Measurements from ENCODE around the gene PARD3. TPM values are rescaled to one million over a fixed set of nuclear protein-coding genes. Genes with fewer than 3 reads are reported as not detected.

The PARD3 gene
- total and polyA plus RNA-seq, 7 experiments from 2014 or later: 0.19 to 1.2 (median 0.43) TPM

DNA sequence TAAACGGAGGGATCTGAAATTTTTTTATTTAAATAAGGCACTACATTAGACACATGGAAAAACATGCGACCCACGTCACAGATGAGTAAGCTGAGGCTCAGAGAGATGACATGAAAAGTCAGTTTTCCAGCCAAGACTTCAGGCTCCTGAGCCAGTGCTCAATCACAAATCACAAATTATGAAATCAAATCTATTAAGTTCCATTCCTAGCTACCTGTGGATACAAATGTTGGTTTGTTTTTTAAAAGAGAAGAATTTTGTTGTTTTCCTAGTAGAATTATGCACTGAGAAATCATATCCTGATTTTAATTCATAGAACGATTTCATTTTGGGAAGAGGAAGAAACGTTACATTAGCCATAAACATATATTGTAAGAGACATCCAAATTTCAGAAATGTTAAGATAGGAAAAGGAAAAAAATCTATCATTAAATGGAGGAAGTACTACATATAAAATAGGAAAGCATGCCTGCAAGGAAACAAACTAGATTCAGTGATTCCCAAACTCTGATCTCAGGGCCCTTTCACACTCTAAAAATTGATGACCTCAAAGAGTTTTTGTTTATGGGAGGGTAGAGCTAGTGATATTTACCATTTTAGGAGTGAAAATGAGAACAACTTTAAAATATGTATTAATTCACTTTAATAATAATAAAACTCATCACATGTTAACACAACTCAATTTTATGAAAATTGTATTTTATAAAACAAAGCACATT, 340.4 kb downstream of the PARD3 start:
- CTCF ChIA-PET: no interaction called here

DNA sequence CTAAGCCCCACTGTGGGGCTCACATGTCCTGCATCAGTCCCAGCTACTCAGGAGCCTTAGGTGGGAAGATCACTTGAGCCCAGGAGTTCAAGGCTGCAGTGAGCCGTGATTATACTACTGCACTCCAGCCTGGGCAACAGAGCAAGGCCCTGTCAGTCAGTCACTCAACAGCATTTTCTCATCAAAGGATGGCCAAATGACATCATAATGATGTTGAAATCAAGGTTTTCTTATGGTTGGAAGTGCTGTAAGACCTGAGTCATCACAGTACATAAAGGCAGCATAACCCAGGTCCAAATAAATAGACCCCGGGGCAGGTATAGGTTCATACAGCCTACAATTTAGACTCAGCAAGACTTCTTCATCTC, 341.1 kb downstream of the PARD3 start:
- H3K27me3 ChIP-seq (ENCODE audit: control insufficient read depth in 2 of 2, insufficient read depth in 2 of 2, low read length in 2 of 2): no peaks in the 10 kb centered on the region
- Mint-ChIP-seq H3K4me1 (no peaks in the 10 kb centered on the region), H3K4me3 (no peak overlapping the region), H3K9me3 (no peaks in the 10 kb centered on the region), H3K36me3 (no peaks in the 10 kb centered on the region), H3K27ac (no peak overlapping the region), H3K27me3 (peaks cover 0 to 5% (median 0%) of the 10 kb centered on the region in 5 donors)
- H3K36me3 ChIP-seq (ENCODE audit: control insufficient read depth in 2 of 3, insufficient read depth in 3 of 3, low read length in 3 of 3): no peaks in the 10 kb centered on the region
- H3K9me3 ChIP-seq (ENCODE audit: control insufficient read depth in 2 of 3, low read length in 3 of 3): no peaks in the 10 kb centered on the region
- ChIA-PET POLR2A (no interaction called here), CTCF (no interaction called here)
- H3K4me3 ChIP-seq (ENCODE audit: low read length): no peak overlapping the region
- DNase-seq (no peak), ATAC-seq (no peak)
- H3K27ac ChIP-seq (ENCODE audit: low read depth, low read length): no peak overlapping the region
- H3K4me1 ChIP-seq (ENCODE audit: control insufficient read depth in 2 of 2, insufficient read depth in 2 of 2, low read length in 2 of 2): no peaks in the 10 kb centered on the region
- intact Hi-C loops (cut with micrococcal nuclease): no loop called here

More for the DNA sequence above, 340.4 kb downstream of the PARD3 start:
- H3K36me3 Mint-ChIP-seq: no peaks in the 10 kb centered on the region
- H3K4me1 ChIP-seq (ENCODE audit: control insufficient read depth in 2 of 2, insufficient read depth in 2 of 2, low read length in 2 of 2): no peaks in the 10 kb centered on the region
- H3K4me3 ChIP-seq (ENCODE audit: low read length): no peak overlapping the region
- DNase-seq (no peak), ATAC-seq (no peak)
- H3K27ac ChIP-seq (ENCODE audit: low read depth, low read length): no peak overlapping the region
- POLR2A ChIA-PET: no interaction called here
- intact Hi-C loops (cut with micrococcal nuclease): no loop called here
- no peaks in the 10 kb centered on the region for H3K4me1 Mint-ChIP-seq
- H3K9me3 ChIP-seq (ENCODE audit: control insufficient read depth in 2 of 3, low read length in 3 of 3): no peaks in the 10 kb centered on the region
- H3K27ac Mint-ChIP-seq: no peak overlapping the region
- no peaks in the 10 kb centered on the region for H3K36me3 ChIP-seq (ENCODE audit: control insufficient read depth in 2 of 3, insufficient read depth in 3 of 3, low read length in 3 of 3)
- H3K27me3 ChIP-seq (ENCODE audit: control insufficient read depth in 2 of 2, insufficient read depth in 2 of 2, low read length in 2 of 2): no peaks in the 10 kb centered on the region
- H3K27me3 Mint-ChIP-seq: peaks cover 0 to 5% (median 0%) of the 10 kb centered on the region in 5 donors
- no peaks in the 10 kb centered on the region for H3K9me3 Mint-ChIP-seq
- H3K4me3 Mint-ChIP-seq: no peak overlapping the region

DNA sequence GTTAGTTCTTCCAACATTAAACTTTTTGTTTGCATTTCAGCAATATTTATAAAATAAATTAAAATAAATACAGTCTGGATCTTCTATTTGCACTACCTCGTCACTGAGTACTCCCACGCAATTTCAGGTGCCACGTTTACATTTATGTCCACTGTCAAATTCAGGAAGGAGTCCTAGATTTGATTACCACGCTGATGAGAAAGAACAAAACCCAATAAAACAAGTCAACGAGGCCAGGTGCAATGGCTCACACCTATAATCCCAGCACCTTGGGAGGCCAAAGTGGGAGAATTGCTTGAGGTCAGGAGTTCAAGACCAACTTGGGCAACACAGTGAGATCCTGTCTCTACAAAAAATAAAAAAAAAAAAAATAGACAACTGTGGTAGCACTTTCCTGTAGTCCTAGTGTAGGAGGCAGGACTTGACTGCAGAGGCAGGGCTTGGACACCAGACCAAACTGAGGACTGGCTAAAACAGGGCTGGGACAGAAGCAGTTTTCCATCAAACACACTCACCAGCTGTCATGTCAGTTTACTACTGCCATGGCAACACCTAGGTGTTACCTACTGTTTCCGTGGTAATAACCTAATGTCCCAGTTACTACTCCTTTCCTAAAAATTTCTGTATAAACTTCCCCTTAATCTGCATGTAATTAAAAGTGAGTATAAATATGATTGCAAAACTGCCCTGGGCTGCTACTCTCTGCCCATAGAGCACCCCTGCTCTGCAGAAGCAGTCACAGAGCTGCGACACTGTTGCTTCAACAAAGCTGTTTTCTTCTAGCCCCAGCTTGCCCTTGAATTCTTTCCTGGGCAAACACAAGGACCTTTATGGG, 341.7 kb downstream of the PARD3 start:
- no peaks in the 10 kb centered on the region for H3K36me3 ChIP-seq (ENCODE audit: control insufficient read depth in 2 of 3, insufficient read depth in 3 of 3, low read length in 3 of 3)
- ATAC-seq (no peak), DNase-seq (no peak)
- H3K9me3 Mint-ChIP-seq: no peaks in the 10 kb centered on the region
- H3K27me3 ChIP-seq (ENCODE audit: control insufficient read depth in 2 of 2, insufficient read depth in 2 of 2, low read length in 2 of 2): no peaks in the 10 kb centered on the region
- no peak overlapping the region for H3K4me3 Mint-ChIP-seq
- H3K27ac Mint-ChIP-seq: no peak overlapping the region
- no peak overlapping the region for H3K4me3 ChIP-seq (ENCODE audit: low read length)
- H3K4me1 Mint-ChIP-seq: no peaks in the 10 kb centered on the region
- CTCF ChIA-PET: no interaction called here
- no peaks in the 10 kb centered on the region for H3K4me1 ChIP-seq (ENCODE audit: control insufficient read depth in 2 of 2, insufficient read depth in 2 of 2, low read length in 2 of 2)
- intact Hi-C loops (cut with micrococcal nuclease): no loop called here
- POLR2A ChIA-PET: no interaction called here
- H3K36me3 Mint-ChIP-seq: no peaks in the 10 kb centered on the region
- H3K27me3 Mint-ChIP-seq: peaks cover 0 to 5% (median 0%) of the 10 kb centered on the region in 5 donors
- no peaks in the 10 kb centered on the region for H3K9me3 ChIP-seq (ENCODE audit: control insufficient read depth in 2 of 3, low read length in 3 of 3)
- no peak overlapping the region for H3K27ac ChIP-seq (ENCODE audit: low read depth, low read length)

DNA sequence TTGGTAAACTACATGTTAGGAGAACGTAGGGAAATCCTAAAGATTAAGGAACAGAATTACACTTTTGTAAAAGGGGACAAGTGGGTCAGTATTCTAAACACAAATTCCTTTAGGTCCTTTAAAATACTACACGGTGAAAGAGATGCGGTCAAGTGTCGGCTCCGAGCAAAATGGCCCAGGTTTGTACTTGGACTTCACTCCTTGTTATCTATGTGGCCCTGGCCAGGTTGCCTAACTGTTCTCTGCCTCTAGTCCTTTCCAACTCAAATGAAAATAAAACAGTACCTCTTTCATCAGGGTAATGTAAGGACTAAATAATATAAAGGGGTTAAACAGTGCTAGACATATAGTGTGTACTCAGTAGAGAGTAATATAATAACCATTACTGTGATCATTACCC, 344.8 kb downstream of the PARD3 start:
- no peak overlapping the region for H3K4me3 ChIP-seq (ENCODE audit: low read length)
- no peak for ATAC-seq
- no peak overlapping the region for H3K27ac Mint-ChIP-seq
- CTCF ChIA-PET: no interaction called here
- intact Hi-C loops (cut with micrococcal nuclease): no loop called here
- H3K36me3 ChIP-seq (ENCODE audit: control insufficient read depth in 2 of 3, insufficient read depth in 3 of 3, low read length in 3 of 3): no peaks in the 10 kb centered on the region
- peaks cover 0 to 5% (median 0%) of the 10 kb centered on the region in 5 donors for H3K27me3 Mint-ChIP-seq
- H3K36me3 Mint-ChIP-seq: no peaks in the 10 kb centered on the region
- no peaks in the 10 kb centered on the region for H3K9me3 Mint-ChIP-seq
- no peaks in the 10 kb centered on the region for H3K27me3 ChIP-seq (ENCODE audit: control insufficient read depth in 2 of 2, insufficient read depth in 2 of 2, low read length in 2 of 2)
- H3K27ac ChIP-seq (ENCODE audit: low read depth, low read length): no peak overlapping the region
- no peaks in the 10 kb centered on the region for H3K4me1 Mint-ChIP-seq
- H3K9me3 ChIP-seq (ENCODE audit: control insufficient read depth in 2 of 3, low read length in 3 of 3): no peaks in the 10 kb centered on the region
- H3K4me1 ChIP-seq (ENCODE audit: control insufficient read depth in 2 of 2, insufficient read depth in 2 of 2, low read length in 2 of 2): no peaks in the 10 kb centered on the region
- no peak for DNase-seq
- POLR2A ChIA-PET: no interaction called here
- H3K4me3 Mint-ChIP-seq: no peak overlapping the region

DNA sequence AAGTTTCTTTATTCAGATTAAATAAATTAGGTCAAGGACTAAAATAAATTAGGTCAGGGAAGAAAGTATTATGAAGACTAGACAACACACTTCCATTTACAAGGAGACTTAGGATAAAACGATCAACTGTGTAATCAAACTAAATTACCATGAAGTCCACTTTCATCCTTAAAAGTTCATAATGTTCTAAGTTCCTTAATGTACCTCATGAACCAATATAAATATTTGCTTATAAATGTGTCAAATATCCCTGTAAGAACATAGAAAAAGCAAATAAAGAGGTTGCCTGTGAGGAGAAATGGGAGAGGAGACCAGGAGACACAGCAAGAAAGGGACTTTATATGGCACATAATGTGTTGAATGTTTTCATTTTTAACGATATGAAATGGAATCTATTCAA, 345.6 kb downstream of the PARD3 start:
- no peaks in the 10 kb centered on the region for H3K36me3 Mint-ChIP-seq
- no peaks in the 10 kb centered on the region for H3K9me3 Mint-ChIP-seq
- ATAC-seq (no peak), DNase-seq (no peak)
- H3K4me3 ChIP-seq (ENCODE audit: low read length): no peak overlapping the region
- no peaks in the 10 kb centered on the region for H3K9me3 ChIP-seq (ENCODE audit: control insufficient read depth in 2 of 3, low read length in 3 of 3)
- H3K4me1 Mint-ChIP-seq: no peaks in the 10 kb centered on the region
- intact Hi-C loops (cut with micrococcal nuclease): no loop called here
- no peak overlapping the region for H3K27ac ChIP-seq (ENCODE audit: low read depth, low read length)
- POLR2A ChIA-PET: no interaction called here
- no peaks in the 10 kb centered on the region for H3K4me1 ChIP-seq (ENCODE audit: control insufficient read depth in 2 of 2, insufficient read depth in 2 of 2, low read length in 2 of 2)
- CTCF ChIA-PET: no interaction called here
- H3K27me3 Mint-ChIP-seq: peaks cover 0 to 5% (median 0%) of the 10 kb centered on the region in 5 donors
- no peaks in the 10 kb centered on the region for H3K36me3 ChIP-seq (ENCODE audit: control insufficient read depth in 2 of 3, insufficient read depth in 3 of 3, low read length in 3 of 3)
- H3K27me3 ChIP-seq (ENCODE audit: control insufficient read depth in 2 of 2, insufficient read depth in 2 of 2, low read length in 2 of 2): no peaks in the 10 kb centered on the region
- no peak overlapping the region for H3K27ac Mint-ChIP-seq
- H3K4me3 Mint-ChIP-seq: no peak overlapping the region

DNA sequence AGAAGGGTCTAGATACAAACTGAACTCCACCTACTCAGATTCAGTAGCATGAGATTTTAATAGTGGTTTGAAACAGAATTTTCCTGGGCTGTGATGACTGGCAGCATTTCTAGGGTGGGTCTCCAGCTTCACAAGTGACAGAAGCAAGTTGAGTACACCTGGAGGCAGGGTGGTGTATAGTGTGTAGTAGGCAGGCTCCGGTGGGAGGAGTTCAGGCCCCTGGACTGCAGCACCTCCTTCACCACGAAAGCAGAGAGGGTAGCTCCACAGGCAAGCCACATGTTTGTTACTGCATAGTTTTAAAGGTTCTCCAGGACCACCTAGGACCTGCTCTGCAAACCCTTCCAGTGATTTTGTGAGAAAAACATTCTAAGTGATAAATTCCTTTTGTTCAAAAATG, 347.2 kb downstream of the PARD3 start:
- intact Hi-C loops (cut with micrococcal nuclease): no loop called here
- H3K9me3 ChIP-seq (ENCODE audit: control insufficient read depth in 2 of 3, low read length in 3 of 3): no peaks in the 10 kb centered on the region
- H3K27ac ChIP-seq (ENCODE audit: low read depth, low read length): no peak overlapping the region
- Mint-ChIP-seq H3K36me3 (no peaks in the 10 kb centered on the region), H3K4me1 (peaks cover 0 to 1% (median 0%) of the 10 kb centered on the region in 7 donors), H3K27ac (no peak overlapping the region), H3K9me3 (peaks cover 0 to 1% (median 0%) of the 10 kb centered on the region in 11 donors), H3K4me3 (no peak overlapping the region), H3K27me3 (peaks cover 0 to 5% (median 2%) of the 10 kb centered on the region in 5 donors)
- no peak overlapping the region for H3K4me3 ChIP-seq (ENCODE audit: low read length)
- no peaks in the 10 kb centered on the region for H3K4me1 ChIP-seq (ENCODE audit: control insufficient read depth in 2 of 2, insufficient read depth in 2 of 2, low read length in 2 of 2)
- CTCF ChIA-PET: no interaction called here
- no peak for ATAC-seq
- no peak for DNase-seq
- POLR2A ChIA-PET: no interaction called here
- H3K27me3 ChIP-seq (ENCODE audit: control insufficient read depth in 2 of 2, insufficient read depth in 2 of 2, low read length in 2 of 2): no peaks in the 10 kb centered on the region
- H3K36me3 ChIP-seq (ENCODE audit: control insufficient read depth in 2 of 3, insufficient read depth in 3 of 3, low read length in 3 of 3): no peaks in the 10 kb centered on the region

DNA sequence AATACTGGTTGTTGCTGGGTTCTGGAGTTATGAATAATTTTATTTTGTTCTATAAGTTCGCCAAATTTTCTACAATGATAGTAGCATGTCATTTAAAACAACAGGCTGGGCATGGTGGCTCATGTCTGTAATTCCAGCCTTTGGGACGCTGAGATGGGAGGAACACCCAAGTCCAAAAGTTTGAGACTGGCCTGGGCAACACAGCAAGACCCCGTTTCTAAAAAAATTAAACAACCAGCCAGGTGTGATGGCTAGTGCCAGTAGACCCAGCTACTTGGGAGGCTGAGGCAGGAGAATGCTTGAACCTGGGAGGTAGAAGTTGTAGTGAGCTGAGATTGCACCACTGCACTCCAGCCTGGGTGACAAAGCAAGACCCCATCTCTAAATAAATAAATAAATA, 347.7 kb downstream of the PARD3 start:
- ATAC-seq: no peak
- Mint-ChIP-seq H3K9me3 (peaks cover 0 to 1% (median 0%) of the 10 kb centered on the region in 11 donors), H3K4me1 (peaks cover 0 to 1% (median 0%) of the 10 kb centered on the region in 7 donors), H3K27ac (no peak overlapping the region), H3K4me3 (no peak overlapping the region), H3K36me3 (no peaks in the 10 kb centered on the region), H3K27me3 (peaks cover 0 to 5% (median 2%) of the 10 kb centered on the region in 5 donors)
- Histone ChIP-seq H3K4me3 (ENCODE audit: low read length) (no peak overlapping the region), H3K27me3 (ENCODE audit: control insufficient read depth in 2 of 2, insufficient read depth in 2 of 2, low read length in 2 of 2) (no peaks in the 10 kb centered on the region), H3K4me1 (ENCODE audit: control insufficient read depth in 2 of 2, insufficient read depth in 2 of 2, low read length in 2 of 2) (no peaks in the 10 kb centered on the region), H3K36me3 (ENCODE audit: control insufficient read depth in 2 of 3, insufficient read depth in 3 of 3, low read length in 3 of 3) (no peaks in the 10 kb centered on the region), H3K27ac (ENCODE audit: low read depth, low read length) (no peak overlapping the region), H3K9me3 (ENCODE audit: control insufficient read depth in 2 of 3, low read length in 3 of 3) (no peaks in the 10 kb centered on the region)
- ChIA-PET CTCF (no interaction called here), POLR2A (no interaction called here)
- DNase-seq: no peak
- intact Hi-C loops (cut with micrococcal nuclease): no loop called here

Measured in naive thymus-derived CD4-positive, alpha-beta T cell (primary cell).